Left colon (tissue), 2 donors: ENCODE results near the gene HENMT1. TPM values are rescaled to one million over a fixed set of nuclear protein-coding genes. Genes with fewer than 3 reads are reported as not detected.
"Not testable (repeated sequence)": the region's sequence is repeated elsewhere in the genome, so short reads cannot be mapped to it uniquely, and the experiment has no call there.

Experiments used
- ATAC-seq: fragments of 200-7000 bp; cut with Tn5 transposase; one replicate; pipeline ENCODE4 v1.9.1; 2020; ENCODE audit warnings: mild to moderate bottlenecking, moderate library complexity
- DNase-seq, 2 donors: peaks; one replicate each; pipeline ENCODE4 v3.0.0-alpha.2; 2020
- intact Hi-C, 2 donors: fragments of 100-400 bp; cut with DNase I in 1 of 2; cut with micrococcal nuclease in 1 of 2; formaldehyde crosslinking; loops; one replicate each; pipeline versions ENCODE4 v1.11.2 to v1.14.0; 2022; cut with DNase I, micrococcal nuclease
- total RNA-seq, 2 donors: library from RNA; stranded (reverse); fragmentation: NEBNext Ultra II Directional; extraction: Animal tissue kit (Norgen Biotek cat#: 25700); gene quantifications; one replicate each; pipeline ENCODE4 v1.2.1, GENCODE V29; 2021
- donor health status: DM: no; HTN: no; CAD: no.
- donor health status: DM: yes; HTN: yes; CAD: no.

The HENMT1 gene
- total RNA-seq, 2 donors from 2014 or later: 6.6 to 7.3 TPM

GRCh38 chr1:108640863-108641262, 20.0 kb downstream of the HENMT1 start:
- not testable (repeated sequence) for DNase-seq, ATAC-seq
- intact Hi-C loops: loop anchor here in 1 of 2 donors (5.0 kb wide), 1 partner anchor 129 kb away; no protein-coding TSS in a partner anchor

- intact Hi-C loops: loop anchor here in 1 of 2 donors (5.0 kb wide), 1 partner anchor 128 kb away; no protein-coding TSS in a partner anchor
- DNase-seq (no peak), ATAC-seq (no peak)
These were observed 20.9 kb downstream of the HENMT1 start for GRCh38 chr1:108639899-108640560.

GRCh38 chr1:108636876-108637275, 24.0 kb downstream of the HENMT1 start:
- intact Hi-C loops: no loop called here
- ATAC-seq: no peak
- DNase-seq: no peak

- intact Hi-C loops: no loop called here
- ATAC-seq (no peak), DNase-seq (no peak)
These were observed 26.4 kb downstream of the HENMT1 start for GRCh38 chr1:108634521-108634920.

- DNase-seq (no peak), ATAC-seq (no peak)
- intact Hi-C loops: no loop called here
These were observed 32.2 kb downstream of the HENMT1 start for GRCh38 chr1:108628665-108629064.

- intact Hi-C loops: no loop called here
- ATAC-seq: no peak
- DNase-seq: no peak
These were observed 32.9 kb downstream of the HENMT1 start for GRCh38 chr1:108627951-108628350.

GRCh38 chr1:108627256-108627655, 33.6 kb downstream of the HENMT1 start:
- DNase-seq: no peak
- intact Hi-C loops: no loop called here

GRCh38 chr1:108624069-108624468, 36.8 kb downstream of the HENMT1 start:
- no peak for ATAC-seq
- intact Hi-C loops: no loop called here
- no peak for DNase-seq

More at GRCh38 chr1:108627256-108627655, 33.6 kb downstream of the HENMT1 start:
- no peak for ATAC-seq

- intact Hi-C loops: no loop called here
- DNase-seq (no peak), ATAC-seq (no peak)
These were observed 43.2 kb downstream of the HENMT1 start for GRCh38 chr1:108617724-108618056.

GRCh38 chr1:108617008-108617723, 43.7 kb downstream of the HENMT1 start:
- intact Hi-C loops: no loop called here
- ATAC-seq: no peak
- no peak for DNase-seq

GRCh38 chr1:108615544-108615943, 45.3 kb downstream of the HENMT1 start:
- intact Hi-C loops: no loop called here
- DNase-seq (no peak), ATAC-seq (no peak)

- DNase-seq (no peak), ATAC-seq (no peak)
- intact Hi-C loops: no loop called here
These were observed 48.4 kb downstream of the HENMT1 start for GRCh38 chr1:108612496-108612895.

- intact Hi-C loops: no loop called here
- no peak for DNase-seq
- ATAC-seq: no peak
These were observed 48.9 kb downstream of the HENMT1 start for GRCh38 chr1:108611984-108612383.

GRCh38 chr1:108610073-108610472, 50.8 kb downstream of the HENMT1 start:
- DNase-seq (no peak), ATAC-seq (no peak)
- intact Hi-C loops: no loop called here

GRCh38 chr1:108609483-108610049, 51.3 kb downstream of the HENMT1 start:
- ATAC-seq (no peak), DNase-seq (no peak)
- intact Hi-C loops: no loop called here

GRCh38 chr1:108606478-108606877, 54.4 kb downstream of the HENMT1 start:
- intact Hi-C loops: no loop called here
- no peak for ATAC-seq
- no peak for DNase-seq

- ATAC-seq: no peak
- intact Hi-C loops: no loop called here
- DNase-seq: no peak
These were observed 55.3 kb downstream of the HENMT1 start for GRCh38 chr1:108605633-108606032.

- ATAC-seq (no peak), DNase-seq (no peak)
- intact Hi-C loops: no loop called here
These were observed 59.0 kb downstream of the HENMT1 start for GRCh38 chr1:108601708-108602410.

- DNase-seq (no peak), ATAC-seq (no peak)
- intact Hi-C loops: no loop called here
These were observed 60.4 kb downstream of the HENMT1 start for GRCh38 chr1:108600504-108600903.

- peak; percentile 60 for ATAC-seq
- intact Hi-C loops: no loop called here
- no peak for DNase-seq
These were observed 62.6 kb downstream of the HENMT1 start for GRCh38 chr1:108598340-108598739.
